Head of caudate nucleus (tissue), 42 donors: Measurements from ENCODE around the gene SYK.
"Not testable (repeated sequence)": the region's sequence is repeated elsewhere in the genome, so short reads cannot be mapped to it uniquely, and the experiment has no call there.

Experiments used
- DNase-seq, 42 donors: peaks; one replicate each; pipeline versions ENCODE4 v3.0.0 to v3.0.0-alpha.2; 2020 to 2021; ENCODE audit warnings: mixed read lengths in 7 of 42
- intact Hi-C: fragments of 100-400 bp; cut with DNase I; formaldehyde crosslinking; loops from one replicate; pipeline ENCODE4 v1.15.0; 2022

Gene SYK

GRCh38 chr9:90815944-90816357 lies 14.3 kb downstream of the SYK start:
- DNase-seq: no peak
- intact Hi-C loops: no loop called here

GRCh38 chr9:90816690-90817089 lies 15.1 kb downstream of the SYK start:
- intact Hi-C loops: no loop called here
- no peak for DNase-seq

- intact Hi-C loops: no loop called here
- no peak for DNase-seq
Observed at GRCh38 chr9:90818279-90818678, 16.7 kb downstream of the SYK start.

DNA sequence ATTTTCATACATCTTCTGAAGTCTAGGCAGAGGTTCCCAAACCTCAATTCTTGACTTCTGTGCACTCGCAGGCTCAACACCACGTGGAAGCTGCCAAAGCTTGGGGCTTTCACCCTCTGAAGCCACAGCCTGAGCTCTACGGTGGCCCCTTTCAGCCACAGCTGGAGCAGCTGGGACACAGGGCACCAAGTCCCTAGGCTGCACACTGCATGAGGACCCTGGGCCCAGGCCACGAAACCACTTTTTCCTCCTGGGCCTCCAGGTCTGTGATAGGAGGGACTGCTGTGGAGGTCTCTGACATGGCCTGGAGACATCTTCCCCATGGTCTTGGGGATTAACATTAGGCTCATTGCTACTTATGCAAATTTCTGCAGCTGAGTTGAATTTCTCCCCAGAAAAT lies 18.8 kb downstream of the SYK start:
- intact Hi-C loops, DNase-seq: not testable (repeated sequence)

DNA sequence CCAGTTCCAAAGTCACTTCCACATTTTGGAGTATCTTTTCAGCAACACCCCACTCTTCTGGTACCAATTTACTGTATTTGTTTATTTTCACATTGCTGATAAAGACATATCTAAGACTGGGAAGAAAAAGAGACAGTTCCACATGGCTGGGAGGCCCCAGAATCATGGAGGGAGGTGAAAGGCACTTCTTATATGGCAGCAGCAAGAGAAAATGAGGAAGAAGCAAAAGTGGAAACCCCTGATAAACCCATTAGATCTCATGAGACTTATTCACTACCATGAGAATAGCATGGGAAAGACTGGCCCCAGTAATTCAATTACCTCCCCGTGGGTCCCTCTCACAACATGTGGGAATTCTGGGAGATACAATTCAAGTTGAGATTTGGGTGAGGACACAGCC lies 19.6 kb downstream of the SYK start:
- DNase-seq, intact Hi-C loops: not testable (repeated sequence)

GRCh38 chr9:90821697-90822096 lies 20.1 kb downstream of the SYK start:
- DNase-seq: no peak
- intact Hi-C loops: no loop called here

- intact Hi-C loops: no loop called here
Observed at GRCh38 chr9:90822866-90823265, 21.2 kb downstream of the SYK start.

GRCh38 chr9:90825586-90825985 lies 24.0 kb downstream of the SYK start:
- DNase-seq: no peak
- intact Hi-C loops: no loop called here

More at GRCh38 chr9:90822866-90823265, 21.2 kb downstream of the SYK start:
- DNase-seq: no peak

GRCh38 chr9:90826326-90827020 lies 24.9 kb downstream of the SYK start:
- DNase-seq: no peak
- intact Hi-C loops: no loop called here

DNA sequence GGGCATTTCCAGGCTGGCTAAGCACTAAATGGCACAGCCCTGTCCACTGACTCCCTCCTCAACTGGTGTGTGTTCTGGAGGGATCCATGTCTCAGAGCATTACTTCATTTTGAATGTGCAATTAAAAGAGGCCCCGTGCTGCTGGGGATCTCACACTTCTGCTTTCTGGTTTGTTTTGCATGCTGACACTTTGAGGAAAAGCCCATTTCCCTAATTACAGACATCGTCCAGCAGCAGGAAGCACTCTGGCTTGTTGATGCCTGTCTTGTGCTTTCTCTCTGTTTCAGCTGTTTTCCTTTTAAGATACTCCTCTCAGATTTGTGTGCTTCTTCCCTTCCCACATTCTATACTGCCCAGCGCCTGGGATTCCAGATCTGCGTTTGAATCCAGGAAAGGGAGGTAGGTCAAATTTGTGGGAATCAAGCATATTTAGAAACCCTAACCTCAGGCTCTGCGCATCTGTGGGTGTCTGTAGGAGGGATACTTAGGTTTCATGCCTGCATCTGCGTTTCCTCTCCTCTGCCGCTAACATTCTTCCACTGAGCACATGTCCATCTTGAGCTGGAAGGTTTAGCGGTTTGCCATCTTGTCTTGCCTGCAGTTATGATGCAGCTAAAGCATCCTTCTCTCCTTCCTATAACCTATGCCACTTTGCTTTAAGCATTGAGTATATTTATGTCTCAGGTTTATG lies 25.7 kb downstream of the SYK start:
- intact Hi-C loops: no loop called here
- DNase-seq: no peak

DNA sequence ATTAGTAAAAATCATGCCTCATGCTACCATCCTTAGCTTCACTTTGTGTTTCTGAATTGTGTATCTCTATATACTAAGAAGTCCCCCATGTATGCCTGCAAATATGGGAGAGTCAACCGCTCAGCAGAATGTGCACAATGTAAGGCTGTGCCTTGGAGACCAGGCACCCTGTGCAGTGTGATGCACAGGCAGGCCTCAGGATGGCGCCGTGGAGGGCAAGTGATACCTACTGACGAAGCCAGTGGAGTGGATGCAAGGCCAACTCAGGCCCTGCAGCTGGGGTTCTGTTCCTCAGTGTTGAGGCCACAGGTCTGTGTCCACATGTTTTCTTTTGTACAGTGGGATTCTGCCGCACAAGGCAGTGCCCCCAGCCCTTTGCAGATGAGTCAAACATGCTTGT lies 28.4 kb downstream of the SYK start:
- DNase-seq: no peak
- intact Hi-C loops: no loop called here

GRCh38 chr9:90830977-90831376 lies 29.4 kb downstream of the SYK start:
- no peak for DNase-seq
- intact Hi-C loops: no loop called here

DNA sequence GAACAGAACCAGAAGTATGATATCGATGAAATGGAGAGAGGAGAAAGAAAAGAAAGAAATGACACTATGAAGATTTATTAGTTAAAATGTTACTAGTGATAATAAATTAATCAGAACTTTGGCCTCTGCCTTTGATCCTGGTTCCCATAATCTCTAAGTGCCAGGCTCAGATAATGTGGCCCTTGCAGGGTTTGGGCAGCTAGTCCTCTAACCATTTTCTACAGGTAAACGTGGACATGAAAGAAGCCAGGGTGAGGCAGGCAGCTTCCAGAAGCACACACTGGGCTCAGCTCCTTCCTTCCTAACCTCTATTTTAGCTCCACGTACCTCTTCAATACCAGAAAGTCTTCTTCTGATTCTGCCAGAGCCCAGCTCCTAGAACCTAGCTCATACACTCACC lies 30.6 kb downstream of the SYK start:
- DNase-seq: no peak
- intact Hi-C loops: no loop called here

DNA sequence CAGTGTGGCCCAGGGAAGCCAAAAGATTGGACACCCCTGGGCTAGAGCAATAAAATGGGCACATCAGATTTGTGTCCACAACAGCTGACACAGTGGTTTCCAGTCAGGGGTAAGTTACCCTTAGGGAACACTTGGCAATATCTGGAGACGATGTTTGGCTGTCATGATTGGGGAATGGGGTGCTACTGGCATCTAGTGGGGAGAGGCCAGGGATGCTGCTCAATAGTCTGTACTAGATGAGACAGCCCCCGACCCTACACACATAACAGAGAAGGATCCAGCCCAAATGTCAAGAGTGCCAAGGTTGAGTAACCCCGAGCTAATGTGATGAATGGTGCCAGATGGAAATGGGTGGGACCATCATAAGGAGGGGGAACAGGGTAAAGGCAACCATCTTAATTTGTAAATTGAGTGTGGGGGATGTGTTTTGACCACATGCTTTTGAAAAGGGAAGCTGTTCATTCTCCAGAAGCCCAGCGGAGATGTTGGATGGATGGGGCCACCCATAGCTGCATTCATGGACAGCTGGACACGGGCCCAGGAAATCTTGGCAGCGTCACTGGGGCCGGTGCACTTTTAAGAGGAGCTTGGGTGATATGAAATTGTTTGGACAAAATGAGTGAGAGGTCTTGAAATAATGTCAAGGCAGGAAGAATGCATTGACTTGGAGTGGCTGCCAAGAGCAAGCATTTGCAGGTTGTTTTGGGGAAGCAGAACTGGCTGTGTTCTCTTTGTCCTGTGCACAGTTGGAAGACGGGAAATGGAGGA lies 33.4 kb downstream of the SYK start:
- intact Hi-C loops: no loop called here
- no peak for DNase-seq

DNA sequence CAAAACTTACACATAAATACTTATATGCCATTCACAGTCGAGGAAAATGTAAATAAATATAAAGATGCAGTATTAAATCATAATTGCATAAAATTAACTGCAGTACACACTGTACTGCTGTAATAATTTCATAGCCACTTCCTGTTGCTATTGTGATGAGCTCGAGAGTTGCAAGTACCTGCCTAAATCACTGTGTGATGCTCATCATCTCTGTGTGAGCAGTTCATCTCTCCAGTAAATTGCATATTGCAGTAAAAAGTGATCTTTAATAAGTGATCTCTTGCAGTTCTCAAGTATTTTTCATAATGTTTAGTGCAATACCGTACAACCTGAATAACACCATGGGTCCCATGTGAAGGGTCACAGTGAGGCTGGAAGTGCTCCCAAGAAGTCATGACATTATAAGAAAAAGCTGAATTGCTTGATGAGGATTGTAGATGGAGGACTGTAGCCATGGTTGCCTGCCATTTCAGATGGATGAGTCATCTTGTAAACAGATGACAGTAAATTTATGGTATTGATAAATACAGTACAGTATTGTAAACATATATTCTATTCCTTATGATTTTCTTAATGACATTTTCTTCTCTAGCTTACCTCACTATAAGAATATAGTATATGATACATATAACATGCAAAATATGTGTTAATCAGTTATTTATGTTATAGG lies 34.9 kb downstream of the SYK start:
- no peak for DNase-seq
- intact Hi-C loops: no loop called here

GRCh38 chr9:90838098-90838497 lies 36.5 kb downstream of the SYK start:
- no peak for DNase-seq
- intact Hi-C loops: no loop called here

- intact Hi-C loops: no loop called here
- no peak for DNase-seq
Observed at GRCh38 chr9:90838581-90839154, 37.0 kb downstream of the SYK start.

DNA sequence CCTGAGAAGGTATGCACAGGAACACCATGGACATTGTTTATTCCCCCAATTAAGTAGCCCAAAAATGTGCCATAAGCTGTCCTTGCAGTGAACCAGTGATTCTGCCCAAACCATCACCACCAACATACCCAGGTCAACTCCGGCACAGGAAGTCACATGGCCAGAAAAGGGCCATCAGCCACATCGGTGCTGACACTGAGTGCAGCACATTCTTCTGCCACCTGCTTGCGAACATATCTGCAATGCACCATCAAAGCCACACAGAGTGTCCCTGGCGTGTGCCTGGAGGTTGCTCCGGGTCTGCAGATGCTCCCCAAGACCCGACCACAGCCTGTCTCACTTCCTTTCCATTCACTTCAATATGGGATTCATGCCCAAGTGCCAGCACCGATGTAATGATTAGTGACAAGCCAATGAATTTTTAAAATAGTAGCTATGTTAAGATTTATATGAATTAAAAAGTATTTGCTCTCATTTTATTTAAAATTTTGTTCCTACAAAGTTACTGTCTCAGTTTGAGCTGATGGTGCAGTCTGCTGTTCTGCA lies 37.6 kb downstream of the SYK start:
- intact Hi-C loops: no loop called here
- no peak for DNase-seq

- intact Hi-C loops: no loop called here
- DNase-seq: no peak
Observed at GRCh38 chr9:90840696-90841095, 39.1 kb downstream of the SYK start.
